CD1c-positive myeloid dendritic cell (primary cell): ENCODE results near the gene UHRF1.

ENCODE experiments used
- DNase-seq: peaks from one replicate; pipeline ENCODE4 v3.0.0-alpha.2; 2016; ENCODE audit errors: extremely low spot score

The UHRF1 gene

DNA sequence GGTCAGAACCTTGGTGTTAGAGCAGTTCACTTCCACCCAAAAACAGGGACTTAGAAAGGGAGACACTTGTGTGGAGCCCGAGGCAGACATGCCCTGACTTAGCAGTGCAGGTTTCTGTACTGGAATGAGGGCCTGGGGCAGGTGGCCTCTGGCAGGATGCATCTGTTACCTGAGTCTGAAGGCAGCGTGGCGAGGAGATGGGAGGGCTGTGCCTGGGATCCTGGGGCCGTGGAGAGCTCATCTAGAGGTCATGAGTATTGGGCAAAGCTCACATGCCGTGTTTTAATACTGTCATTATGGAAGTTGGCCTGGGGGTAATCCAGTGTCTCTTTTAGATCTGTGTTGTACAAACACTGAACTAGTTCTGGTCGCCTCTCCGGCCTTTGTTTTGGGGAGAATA is 81.0 kb downstream of the UHRF1 start:
- no peak for DNase-seq

DNA sequence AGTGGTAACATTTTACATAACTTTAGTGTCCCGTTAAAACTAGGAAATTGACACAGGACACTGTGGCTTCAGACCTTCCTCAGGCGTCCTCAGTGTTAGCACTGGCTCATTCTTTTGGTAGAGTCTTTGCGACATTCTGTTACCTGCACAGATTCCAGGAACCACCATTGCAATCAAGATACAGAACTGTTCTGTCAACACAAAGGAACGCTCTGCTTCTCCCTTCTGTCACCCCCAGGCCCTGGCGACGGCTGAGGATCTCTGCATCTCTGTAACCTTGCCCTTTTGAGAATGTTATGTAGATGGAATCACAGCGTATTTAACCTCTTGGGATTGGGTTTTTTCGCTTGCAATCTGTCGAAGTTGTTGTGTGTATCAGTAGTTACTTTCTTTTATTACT is 82.2 kb downstream of the UHRF1 start:
- DNase-seq = no peak

DNA sequence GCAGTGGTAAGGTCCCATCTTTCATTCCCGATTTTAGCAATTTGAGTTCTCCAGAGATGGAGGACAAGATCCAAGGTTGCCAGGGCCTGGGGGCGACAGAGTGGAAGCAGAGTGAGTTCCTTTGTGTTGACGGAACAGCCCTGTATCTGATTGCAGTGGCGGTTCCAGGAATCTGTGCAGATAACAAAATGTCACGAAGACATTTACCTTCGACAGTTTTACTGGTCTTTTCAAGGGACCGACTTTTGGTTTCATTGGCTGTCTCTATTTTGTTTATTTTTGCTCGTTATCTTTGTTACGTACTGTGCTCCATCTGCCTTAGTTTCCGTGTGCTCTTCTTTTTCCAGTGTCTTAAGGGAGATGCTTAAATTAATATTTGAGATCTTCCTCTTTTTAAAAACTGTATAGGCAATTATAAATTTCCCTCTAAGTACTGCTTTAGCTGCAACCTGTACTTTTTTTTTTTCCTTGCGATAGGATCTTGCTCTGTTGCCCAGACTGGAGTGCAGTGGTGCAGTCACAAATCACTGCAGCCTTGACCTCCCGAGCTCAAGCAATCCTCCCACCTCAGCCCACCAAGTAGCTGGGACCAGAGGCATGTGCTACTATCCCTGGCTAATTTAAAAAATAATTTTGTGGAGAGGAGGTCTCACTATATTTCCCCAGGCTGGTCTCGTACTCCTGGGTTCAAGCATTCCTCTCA is 82.8 kb downstream of the UHRF1 start:
- DNase-seq = no peak

DNA sequence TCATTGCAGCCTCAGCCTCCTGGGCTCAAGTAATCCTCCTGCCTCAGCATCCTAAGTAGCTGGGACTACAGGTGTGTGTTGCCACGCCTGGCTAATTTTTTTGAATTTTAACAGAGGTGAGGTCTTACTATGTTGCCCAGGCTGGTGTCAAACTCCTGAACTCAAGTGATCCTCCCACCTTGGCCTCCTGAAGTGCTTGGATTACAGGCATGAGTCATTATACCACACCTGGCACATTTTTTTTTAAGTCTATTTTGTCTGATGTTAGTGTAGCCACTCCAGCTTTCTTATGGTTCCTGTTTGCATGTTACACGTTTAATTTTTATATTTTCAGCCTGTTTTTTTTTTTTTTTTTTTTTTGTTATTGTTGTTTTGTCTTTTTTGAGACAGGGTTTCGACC is 84.4 kb downstream of the UHRF1 start:
- DNase-seq = no peak

DNA sequence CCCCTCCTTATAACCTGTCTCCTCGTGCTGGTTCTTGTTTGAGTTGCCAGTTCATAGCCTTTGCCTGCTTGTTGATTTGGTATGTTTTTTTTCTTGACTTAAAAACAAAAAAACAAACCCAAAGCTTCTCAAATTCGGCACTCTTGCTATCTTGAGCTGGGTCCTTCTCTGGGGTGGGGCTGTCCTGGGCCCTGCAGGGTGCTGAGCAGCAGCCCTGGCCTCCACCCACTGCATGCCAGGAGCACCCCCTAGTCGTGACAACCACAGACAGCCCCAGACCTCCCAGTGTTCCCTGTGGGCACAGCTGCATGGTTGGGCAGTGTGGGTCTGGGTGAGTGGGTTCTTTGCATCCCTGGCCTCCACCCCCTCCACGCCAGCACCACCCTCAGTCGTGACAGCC is 87.4 kb downstream of the UHRF1 start:
- no peak for DNase-seq

DNA sequence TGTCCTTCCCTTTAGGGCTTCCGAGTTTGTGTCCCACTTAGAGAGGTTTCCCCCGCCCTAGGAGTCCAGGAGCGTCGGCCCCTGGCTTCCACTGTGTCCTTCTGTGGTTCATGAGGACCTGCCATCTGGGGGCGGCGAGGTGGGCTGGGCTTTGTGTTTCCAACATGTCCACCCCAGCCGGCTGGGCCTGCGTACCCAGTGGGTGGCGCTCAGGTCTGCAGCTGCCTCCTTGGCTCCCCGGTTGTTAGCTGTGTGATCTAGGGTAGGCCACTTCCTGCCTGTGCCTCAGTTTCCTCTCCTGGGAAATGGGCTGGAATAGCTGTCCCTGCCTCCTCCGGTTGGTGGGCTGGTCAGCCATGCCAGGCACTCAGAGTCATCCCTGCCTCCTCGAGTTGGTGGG is 88.0 kb downstream of the UHRF1 start:
- DNase-seq = no peak

DNA sequence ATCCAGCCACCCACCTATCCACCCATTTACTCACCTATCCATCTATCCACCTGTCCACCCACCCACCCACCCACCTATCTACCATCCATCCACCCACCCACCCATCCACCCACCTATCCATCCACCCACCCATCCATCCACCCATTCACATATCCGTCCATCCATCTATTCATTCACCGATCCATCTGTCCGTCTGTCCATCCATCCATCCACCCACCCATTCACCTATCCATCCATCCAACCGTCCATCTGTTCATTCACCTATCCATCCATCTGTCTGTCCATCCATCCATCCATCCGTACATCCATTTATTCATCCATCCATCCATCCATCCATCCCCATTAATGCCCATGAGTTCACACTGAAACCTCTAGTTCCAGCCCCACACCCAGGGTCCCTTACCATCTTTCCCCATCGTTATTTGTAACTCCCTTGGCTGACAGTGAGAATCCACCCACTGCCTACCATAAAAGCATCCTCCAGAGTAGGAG is 90.9 kb downstream of the UHRF1 start:
- no peak for DNase-seq

DNA sequence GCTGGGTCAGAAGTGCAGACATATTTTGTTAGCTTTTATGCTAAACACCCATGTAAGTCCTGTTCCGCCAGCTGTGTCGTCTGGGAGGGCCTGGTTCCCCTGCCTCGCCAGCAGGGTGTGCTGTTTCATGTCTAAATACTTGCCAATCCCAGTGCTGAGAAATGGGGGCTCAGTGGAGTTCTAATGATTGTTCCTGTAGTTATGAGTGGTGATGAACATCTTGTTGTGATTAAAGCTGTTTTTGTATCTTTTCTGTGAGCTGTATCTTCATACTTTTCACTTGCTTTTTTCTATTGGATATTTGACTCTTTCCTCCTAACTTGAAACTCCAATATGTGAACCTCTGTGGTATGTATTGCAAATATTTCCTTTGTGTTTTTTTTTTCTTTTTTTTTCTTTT is 92.3 kb downstream of the UHRF1 start:
- peak; percentile 32 for DNase-seq

DNA sequence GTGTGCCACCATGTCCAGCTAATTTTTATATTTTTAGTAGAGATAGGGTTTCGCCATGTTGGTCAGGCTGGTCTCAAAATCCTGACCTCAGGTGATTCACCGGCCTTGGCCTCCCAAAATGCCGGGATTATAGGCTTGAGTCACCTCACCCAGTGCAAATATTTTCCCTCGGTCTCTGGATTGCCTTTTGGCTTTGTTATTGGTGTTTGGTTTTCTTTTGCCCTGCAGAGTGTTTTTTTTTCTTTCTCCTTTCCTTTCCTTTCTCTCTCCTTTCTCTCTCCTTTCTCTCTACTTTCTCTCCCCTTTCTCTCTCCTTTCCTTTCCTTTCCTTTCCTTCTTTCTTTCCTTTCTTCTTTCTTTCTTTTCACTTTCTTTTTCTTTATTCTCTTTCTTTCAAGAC is 92.8 kb downstream of the UHRF1 start:
- no peak for DNase-seq

DNA sequence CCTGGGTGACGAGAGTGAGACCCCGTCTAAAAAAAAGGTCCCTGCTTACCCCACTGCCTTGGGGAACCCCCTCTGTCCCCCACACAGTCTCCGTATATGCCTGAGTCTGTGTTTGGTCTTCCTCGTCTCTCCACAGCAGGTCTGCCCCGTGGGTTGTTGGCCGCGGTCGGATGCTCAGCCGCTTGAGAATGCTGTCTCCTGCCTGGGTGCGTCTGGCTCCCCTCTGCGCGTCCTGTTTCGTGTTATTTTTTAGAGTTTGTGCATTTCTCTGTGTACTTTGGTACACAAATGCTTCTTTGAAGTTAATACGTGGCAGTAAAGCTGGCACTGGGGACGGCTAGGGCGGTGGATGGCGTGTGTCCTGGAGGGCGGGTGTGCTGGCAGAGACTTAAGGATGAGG is 94.5 kb downstream of the UHRF1 start:
- no peak for DNase-seq

DNA sequence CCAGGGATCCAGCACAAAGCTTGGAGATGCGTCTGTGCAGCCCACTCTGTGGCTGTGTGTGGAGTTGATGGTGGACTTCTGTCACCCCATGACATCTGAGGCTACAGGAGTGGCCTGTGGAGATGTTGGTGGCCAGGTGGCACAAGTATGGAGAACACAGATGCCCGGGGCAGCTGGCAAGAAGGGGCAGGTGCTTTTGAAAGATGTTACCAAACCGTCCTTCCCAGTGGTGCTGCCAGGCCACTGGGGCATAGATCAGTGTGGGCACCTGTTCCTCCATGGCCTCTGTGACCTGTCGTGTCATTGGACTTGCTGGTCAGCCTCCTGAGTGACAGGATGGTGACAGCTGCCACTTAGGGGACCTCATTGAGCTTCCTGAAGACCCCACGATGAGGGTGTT is 95.8 kb downstream of the UHRF1 start:
- no peak for DNase-seq

DNA sequence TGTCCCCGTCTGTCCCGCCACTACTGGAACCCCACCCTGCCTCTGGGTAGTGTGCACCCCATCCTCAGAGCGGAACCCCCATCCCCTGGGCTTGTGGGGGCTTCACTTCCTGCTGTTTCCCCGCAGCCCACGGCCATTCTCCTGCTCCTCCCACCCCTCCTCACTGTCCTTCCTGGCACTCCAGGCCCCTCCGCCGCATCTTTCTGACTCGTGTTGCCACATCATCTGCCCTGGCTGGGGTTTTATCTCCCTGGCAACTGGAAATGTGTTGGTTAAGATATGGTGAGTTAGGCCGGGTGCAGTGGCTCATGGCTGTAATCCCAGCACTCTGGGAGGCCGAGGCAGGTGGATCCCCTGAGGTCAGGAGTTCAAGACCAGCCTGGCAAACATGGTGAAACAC is 96.9 kb downstream of the UHRF1 start:
- no peak for DNase-seq

DNA sequence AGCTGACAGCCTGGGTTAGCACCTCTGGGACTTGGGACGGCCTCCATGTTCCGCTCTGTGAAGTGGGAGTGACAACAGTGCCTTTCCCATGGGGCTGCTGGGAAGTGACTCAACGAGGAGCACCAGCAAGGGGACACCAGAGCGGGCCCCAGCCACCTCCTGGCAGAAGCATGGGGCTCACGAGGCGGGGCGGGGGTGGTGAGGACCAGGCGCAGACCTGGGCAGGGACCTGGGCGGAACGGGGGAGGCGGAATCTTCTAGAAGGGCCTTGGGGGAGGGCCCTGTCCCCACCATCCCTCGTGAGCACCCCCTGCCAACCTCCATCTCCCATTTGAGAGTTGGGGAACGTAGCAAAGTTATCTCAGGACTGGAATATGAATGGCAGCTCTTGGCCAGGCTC is 97.5 kb downstream of the UHRF1 start:
- DNase-seq = no peak
